K562 (cell line): Measurements from ENCODE around the gene PRF1. TPM values are rescaled to one million over a fixed set of nuclear protein-coding genes. Genes with fewer than 3 reads are reported as not detected.

Experiments used
- CAMTA2 ChIP-seq: fragments of 250-450 bp; sonication (Bioruptor Pico); conservative IDR thresholded peaks from 2 replicates; pipeline ENCODE4 v1.5.1; 2022
- CBFA2T2 ChIP-seq: fragments of 450-650 bp; conservative IDR thresholded peaks from 2 replicates; pipeline ENCODE4 v1.6.1; 2017; ENCODE audit warnings: mild to moderate bottlenecking
- CBX5 ChIP-seq: IDR thresholded peaks from 2 replicates; pipeline ENCODE4 v1.6.1; 2014; ENCODE audit warnings: low read depth, borderline replicate concordance
- CSDE1 ChIP-seq, 2 experiments: fragments of 450-650 bp; IDR thresholded peaks; 2 replicates each; pipeline ENCODE4 v1.6.1; 2016; ENCODE audit warnings: mild to moderate bottlenecking in 1 of 2
- DIDO1 ChIP-seq: fragments of 450-650 bp; IDR thresholded peaks from 2 replicates; pipeline ENCODE4 v1.6.1; 2016; ENCODE audit warnings: low read depth, missing biosample characterization, missing genetic modification characterization
- ELF4 ChIP-seq: fragments of 450-650 bp; formaldehyde crosslinking; IDR thresholded peaks from 2 replicates; pipeline ENCODE4 v1.4.0; 2022; ENCODE audit warnings: missing genetic modification characterization
- LARP7 ChIP-seq: fragments of 450-650 bp; IDR thresholded peaks from 2 replicates; pipeline ENCODE4 v1.6.1; 2016
- MCM3 ChIP-seq: fragments of 450-650 bp; IDR thresholded peaks from 2 replicates; pipeline ENCODE4 v1.6.1; 2016
- MYC ChIP-seq, 2 experiments: fragments of 250-450 bp in 1 of 2; sonication (Bioruptor Pico) in 1 of 2; IDR thresholded peaks; 2 replicates each; pipeline versions ENCODE4 v1.5.1 to v1.6.1; 2012 to 2021; ENCODE audit warnings: low read depth in 2 of 2, borderline replicate concordance in 1 of 2, improper control_type of control experiment in 1 of 2, low read length in 1 of 2, mild to moderate bottlenecking in 1 of 2, moderate library complexity in 1 of 2
- PHF20 ChIP-seq: fragments of 450-650 bp; IDR thresholded peaks from 2 replicates; pipeline ENCODE4 v1.6.1; 2018; ENCODE audit not compliant: partially characterized antibody
- TBL1XR1 ChIP-seq, 2 experiments: IDR thresholded peaks; 2 replicates each; pipeline ENCODE4 v1.6.1; 2012; ENCODE audit warnings: improper control_type of control experiment in 2 of 2, low read length in 2 of 2, mild to moderate bottlenecking in 1 of 2
- TEAD4 ChIP-seq, 2 experiments: sonication (generic) in 1 of 2; formaldehyde crosslinking in 1 of 2; IDR thresholded peaks; 2 replicates each; pipeline versions ENCODE4 v1.6.1 to v1.8.0; 2012 to 2022; ENCODE audit warnings: borderline replicate concordance in 1 of 2, inconsistent platforms in 1 of 2, low read length in 1 of 2, mild to moderate bottlenecking in 1 of 2, missing genetic modification reagents in 1 of 2
- TFAM ChIP-seq: fragments of 250-450 bp; sonication (Bioruptor Pico); conservative IDR thresholded peaks from 2 replicates; pipeline ENCODE4 v1.5.0; 2021; ENCODE audit warnings: mild to moderate bottlenecking, moderate library complexity
- TRIM24 ChIP-seq, 2 experiments: fragments of 450-650 bp; IDR thresholded peaks; 2 replicates each; pipeline ENCODE4 v1.6.1; 2016
- ZBED1 ChIP-seq: IDR thresholded peaks from 2 replicates; pipeline ENCODE4 v1.6.1; 2014
- ZNF12 ChIP-seq: sonication (generic); formaldehyde crosslinking; IDR thresholded peaks from 2 replicates; pipeline ENCODE4 v1.4.0; 2020; ENCODE audit warnings: mild to moderate bottlenecking, missing genetic modification reagents
- ZNF444 ChIP-seq: fragments of 250-450 bp; sonication (Bioruptor Pico); IDR thresholded peaks from 2 replicates; pipeline ENCODE4 v1.4.0; 2020; ENCODE audit warnings: mild to moderate bottlenecking, moderate library complexity
- polyA plus RNA-seq, 8 experiments: library from polyadenylated mRNA; depleted of rRNA in 4 of 8; stranded (reverse) in 5 of 8; unstranded in 3 of 8; fragments of >200 nt; fragmentation: Nextera tagmentation in 2 of 8; fragmentation: Illumina TruSeq in 1 of 8; extraction: Ambion mirVana in 2 of 8; extraction: Trizol in 1 of 8; gene quantifications; 2 replicates each; pipeline versions ENCODE4 v1.2.1 to v1.2.3, GENCODE V29; 2011 to 2014; ENCODE audit warnings: inconsistent platforms in 1 of 8, missing spikeins in 1 of 8
- total RNA-seq, 7 experiments: library from RNA; depleted of rRNA in 6 of 7; stranded (reverse); fragments of >200 nt in 6 of 7; fragmentation: Illumina TruSeq in 2 of 7; extraction: Trizol in 2 of 7; gene quantifications; 2 replicates each; pipeline versions ENCODE4 v1.2.1 to v1.2.3, GENCODE V29; 2011 to 2021; ENCODE audit warnings: low replicate concordance in 1 of 7
- TF ChIP-seq, protein P1 (sequence below): fragments of 250-450 bp; sonication (Bioruptor Pico); IDR thresholded peaks from 2 replicates; pipeline ENCODE4 v1.4.0; 2020
- TF ChIP-seq, protein P2 (sequence below): fragments of 250-450 bp; sonication (Bioruptor Pico); IDR thresholded peaks from 2 replicates; pipeline ENCODE4 v1.8.0; 2022; ENCODE audit warnings: inconsistent platforms, mild to moderate bottlenecking, moderate library complexity, borderline replicate concordance
- TF ChIP-seq, protein P3 (sequence below), 2 experiments: IDR thresholded peaks; 2 replicates each; pipeline ENCODE4 v1.6.1; 2012; ENCODE audit warnings: improper control_type of control experiment in 2 of 2, low read depth in 2 of 2, low read length in 2 of 2, borderline replicate concordance in 1 of 2
- TF ChIP-seq, protein P4 (sequence below): sonication (generic); formaldehyde crosslinking; IDR thresholded peaks from 2 replicates; pipeline ENCODE4 v1.8.1; 2023; ENCODE audit warnings: mild to moderate bottlenecking, missing genetic modification reagents
- TF ChIP-seq, protein P5 (sequence below): fragments of 450-650 bp; formaldehyde crosslinking; IDR thresholded peaks from 2 replicates; pipeline ENCODE4 v1.4.0; 2020; ENCODE audit warnings: mild to moderate bottlenecking

PRF1 gene
- total and polyA plus RNA-seq, 9 of the 15 experiments (the other 6 are each of a cell fraction or from before 2014, with no cell fraction given) = 3.8 to 8.6 (median 6.3) TPM

DNA sequence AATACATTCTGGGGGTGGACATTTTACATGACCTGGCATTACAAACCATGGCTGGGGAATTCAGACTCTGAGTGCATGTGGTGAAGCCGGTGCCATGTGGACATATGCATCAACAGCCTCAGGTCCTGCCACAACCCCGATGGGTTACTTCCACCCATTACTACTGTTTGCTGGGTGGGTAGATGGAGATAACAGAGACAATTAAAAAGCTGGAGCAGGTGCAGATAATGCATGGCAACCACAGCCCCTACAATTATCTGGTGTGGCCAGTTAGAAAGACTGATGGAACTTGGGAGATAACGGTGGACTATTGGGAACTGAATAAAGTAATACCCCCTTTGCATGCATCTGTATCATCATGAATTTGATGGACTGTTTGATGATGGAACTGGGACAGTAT is 48.2 kb upstream of the PRF1 start (continued):
- TF ChIP-seq TEAD4 (IDR thresholded peaks at IDR 0.05; ENCODE audit: low read length) = 0 out of 2 replicates have a peak, but pooled peaks have one; percentile 35
- no peak for TF ChIP-seq TEAD4 (CRISPR knock-in tag; IDR thresholded peaks at IDR 0.05; ENCODE audit: borderline replicate concordance)
- peak; percentile 65 for TF ChIP-seq CBFA2T2
- TF ChIP-seq DIDO1 (tag) = no peak
- TF ChIP-seq TFAM (CRISPR knock-in tag) = no peak
- TF ChIP-seq LARP7 = no peak
- no peak for TF ChIP-seq ZNF12 (CRISPR knock-in tag)
- no peak for TF ChIP-seq CSDE1 (IDR thresholded peaks at IDR 0.05)
- TF ChIP-seq MYC (IDR thresholded peaks at IDR 0.05; ENCODE audit: low read depth, low read length) = no peak
- no peak for TF ChIP-seq MYC (CRISPR knock-in tag; IDR thresholded peaks at IDR 0.05; ENCODE audit: borderline replicate concordance, low read depth)
- TF ChIP-seq, protein P1, sequence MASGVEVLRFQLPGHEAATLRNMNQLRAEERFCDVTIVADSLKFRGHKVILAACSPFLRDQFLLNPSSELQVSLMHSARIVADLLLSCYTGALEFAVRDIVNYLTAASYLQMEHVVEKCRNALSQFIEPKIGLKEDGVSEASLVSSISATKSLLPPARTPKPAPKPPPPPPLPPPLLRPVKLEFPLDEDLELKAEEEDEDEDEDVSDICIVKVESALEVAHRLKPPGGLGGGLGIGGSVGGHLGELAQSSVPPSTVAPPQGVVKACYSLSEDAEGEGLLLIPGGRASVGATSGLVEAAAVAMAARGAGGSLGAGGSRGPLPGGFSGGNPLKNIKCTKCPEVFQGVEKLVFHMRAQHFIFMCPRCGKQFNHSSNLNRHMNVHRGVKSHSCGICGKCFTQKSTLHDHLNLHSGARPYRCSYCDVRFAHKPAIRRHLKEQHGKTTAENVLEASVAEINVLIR (CRISPR knock-in tag) = no peak
- TF ChIP-seq ELF4 (CRISPR knock-in tag) = 0 out of 2 replicates have a peak, but pooled peaks have one; percentile 9
- TF ChIP-seq ZBED1 = no peak
- no peak for TF ChIP-seq ZNF444 (CRISPR knock-in tag)
- no peak for TF ChIP-seq TBL1XR1 (IDR thresholded peaks at IDR 0.05; ENCODE audit: low read length in 2 of 2)
- TF ChIP-seq PHF20 = no peak
- no peak for TF ChIP-seq MCM3
- peak in 1 of 2 experiments; percentile 26; a peak in 1 of 4 replicates for TF ChIP-seq TRIM24 (IDR thresholded peaks at IDR 0.05)
- TF ChIP-seq, protein P2, sequence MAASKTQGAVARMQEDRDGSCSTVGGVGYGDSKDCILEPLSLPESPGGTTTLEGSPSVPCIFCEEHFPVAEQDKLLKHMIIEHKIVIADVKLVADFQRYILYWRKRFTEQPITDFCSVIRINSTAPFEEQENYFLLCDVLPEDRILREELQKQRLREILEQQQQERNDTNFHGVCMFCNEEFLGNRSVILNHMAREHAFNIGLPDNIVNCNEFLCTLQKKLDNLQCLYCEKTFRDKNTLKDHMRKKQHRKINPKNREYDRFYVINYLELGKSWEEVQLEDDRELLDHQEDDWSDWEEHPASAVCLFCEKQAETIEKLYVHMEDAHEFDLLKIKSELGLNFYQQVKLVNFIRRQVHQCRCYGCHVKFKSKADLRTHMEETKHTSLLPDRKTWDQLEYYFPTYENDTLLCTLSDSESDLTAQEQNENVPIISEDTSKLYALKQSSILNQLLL (CRISPR knock-in tag) = no peak
- TF ChIP-seq, protein P3, sequence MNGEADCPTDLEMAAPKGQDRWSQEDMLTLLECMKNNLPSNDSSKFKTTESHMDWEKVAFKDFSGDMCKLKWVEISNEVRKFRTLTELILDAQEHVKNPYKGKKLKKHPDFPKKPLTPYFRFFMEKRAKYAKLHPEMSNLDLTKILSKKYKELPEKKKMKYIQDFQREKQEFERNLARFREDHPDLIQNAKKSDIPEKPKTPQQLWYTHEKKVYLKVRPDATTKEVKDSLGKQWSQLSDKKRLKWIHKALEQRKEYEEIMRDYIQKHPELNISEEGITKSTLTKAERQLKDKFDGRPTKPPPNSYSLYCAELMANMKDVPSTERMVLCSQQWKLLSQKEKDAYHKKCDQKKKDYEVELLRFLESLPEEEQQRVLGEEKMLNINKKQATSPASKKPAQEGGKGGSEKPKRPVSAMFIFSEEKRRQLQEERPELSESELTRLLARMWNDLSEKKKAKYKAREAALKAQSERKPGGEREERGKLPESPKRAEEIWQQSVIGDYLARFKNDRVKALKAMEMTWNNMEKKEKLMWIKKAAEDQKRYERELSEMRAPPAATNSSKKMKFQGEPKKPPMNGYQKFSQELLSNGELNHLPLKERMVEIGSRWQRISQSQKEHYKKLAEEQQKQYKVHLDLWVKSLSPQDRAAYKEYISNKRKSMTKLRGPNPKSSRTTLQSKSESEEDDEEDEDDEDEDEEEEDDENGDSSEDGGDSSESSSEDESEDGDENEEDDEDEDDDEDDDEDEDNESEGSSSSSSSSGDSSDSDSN (IDR thresholded peaks at IDR 0.05; ENCODE audit: borderline replicate concordance in 1 of 2, low read depth in 2 of 2, low read length in 2 of 2) = no peak
- TF ChIP-seq, protein P4, sequence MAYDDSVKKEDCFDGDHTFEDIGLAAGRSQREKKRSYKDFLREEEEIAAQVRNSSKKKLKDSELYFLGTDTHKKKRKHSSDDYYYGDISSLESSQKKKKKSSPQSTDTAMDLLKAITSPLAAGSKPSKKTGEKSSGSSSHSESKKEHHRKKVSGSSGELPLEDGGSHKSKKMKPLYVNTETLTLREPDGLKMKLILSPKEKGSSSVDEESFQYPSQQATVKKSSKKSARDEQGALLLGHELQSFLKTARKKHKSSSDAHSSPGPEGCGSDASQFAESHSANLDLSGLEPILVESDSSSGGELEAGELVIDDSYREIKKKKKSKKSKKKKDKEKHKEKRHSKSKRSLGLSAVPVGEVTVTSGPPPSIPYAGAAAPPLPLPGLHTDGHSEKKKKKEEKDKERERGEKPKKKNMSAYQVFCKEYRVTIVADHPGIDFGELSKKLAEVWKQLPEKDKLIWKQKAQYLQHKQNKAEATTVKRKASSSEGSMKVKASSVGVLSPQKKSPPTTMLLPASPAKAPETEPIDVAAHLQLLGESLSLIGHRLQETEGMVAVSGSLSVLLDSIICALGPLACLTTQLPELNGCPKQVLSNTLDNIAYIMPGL (CRISPR knock-in tag) = no peak
- no peak for TF ChIP-seq CAMTA2 (CRISPR knock-in tag)
- TF ChIP-seq, protein P5, sequence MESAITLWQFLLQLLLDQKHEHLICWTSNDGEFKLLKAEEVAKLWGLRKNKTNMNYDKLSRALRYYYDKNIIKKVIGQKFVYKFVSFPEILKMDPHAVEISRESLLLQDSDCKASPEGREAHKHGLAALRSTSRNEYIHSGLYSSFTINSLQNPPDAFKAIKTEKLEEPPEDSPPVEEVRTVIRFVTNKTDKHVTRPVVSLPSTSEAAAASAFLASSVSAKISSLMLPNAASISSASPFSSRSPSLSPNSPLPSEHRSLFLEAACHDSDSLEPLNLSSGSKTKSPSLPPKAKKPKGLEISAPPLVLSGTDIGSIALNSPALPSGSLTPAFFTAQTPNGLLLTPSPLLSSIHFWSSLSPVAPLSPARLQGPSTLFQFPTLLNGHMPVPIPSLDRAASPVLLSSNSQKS = 0 out of 2 replicates have a peak, but pooled peaks have one; percentile 36
- 0 out of 2 replicates have a peak, but pooled peaks have one; percentile 25 for TF ChIP-seq CBX5
